ENCODE results near the gene GLI1. TPM values are rescaled to one million over a fixed set of nuclear protein-coding genes. Genes with fewer than 3 reads are reported as not detected.
"Not testable (repeated sequence)": the region's sequence is repeated elsewhere in the genome, so short reads cannot be mapped to it uniquely, and the experiment has no call there.

The GLI1 gene
- total RNA-seq, 1 experiment from 2014 or later = 25.8 TPM

DNA sequence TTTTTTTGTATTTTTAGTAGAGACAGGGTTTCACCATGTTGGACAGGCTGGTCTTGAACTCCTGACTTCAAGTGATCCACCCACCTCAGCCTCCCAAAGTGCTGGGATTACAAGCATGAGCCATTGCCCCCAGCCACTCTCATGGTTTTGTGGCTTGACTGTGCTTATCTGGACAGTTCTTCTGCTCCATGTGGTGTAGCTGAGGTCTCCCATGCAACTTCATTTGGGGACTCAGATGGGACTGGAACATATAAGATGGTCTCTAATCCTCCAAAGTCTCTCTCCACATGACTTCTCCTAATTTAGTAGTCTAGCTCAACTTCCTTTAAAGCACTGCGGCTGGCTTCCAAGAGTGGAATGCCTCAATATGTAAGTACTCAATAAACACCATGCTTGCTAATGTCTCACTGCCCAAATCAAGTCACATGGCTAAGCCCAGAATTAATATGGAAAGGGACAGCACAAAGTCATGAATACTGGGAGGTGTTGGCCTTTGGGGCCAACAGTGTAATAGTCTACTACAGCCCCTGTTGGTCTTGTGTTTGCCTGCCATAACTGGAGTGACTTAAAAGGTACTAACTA lies 17.6 kb upstream of the GLI1 start:
- peaks cover 2 to 8% (median 4%) of the 10 kb centered on the region in 3 experiments; a peak in 4 of 7 replicates for H3K36me3 Mint-ChIP-seq (ENCODE audit: insufficient read depth in 1 of 3, low read depth in 3 of 3)
- no peak overlapping the region for H3K4me3 Mint-ChIP-seq
- Histone ChIP-seq H4K20me1 (ENCODE audit: control insufficient read depth, insufficient read depth, insufficient read length) (no peaks in the 10 kb centered on the region), H3K23me2 (ENCODE audit: insufficient read length, low read depth, low read length, poor library complexity, severe bottlenecking) (no peaks in the 10 kb centered on the region), H3K4me1 (ENCODE audit: insufficient read depth, low read length) (no peaks in the 10 kb centered on the region), H3K23ac (ENCODE audit: insufficient read length, low read depth, low read length) (no peak overlapping the region), H3K9ac (ENCODE audit: extremely low read depth, insufficient read length, low read length) (no peak overlapping the region), H2BK120ac (ENCODE audit: low read depth, low read length, poor library complexity, severe bottlenecking) (no peak overlapping the region), H3K18ac (ENCODE audit: insufficient read length, low read depth, low read length) (no peak overlapping the region), H2BK5ac (ENCODE audit: insufficient read length, low read length) (no peak overlapping the region), H4K91ac (ENCODE audit: insufficient read length, low read depth, low read length) (no peak overlapping the region), H2BK15ac (ENCODE audit: low read depth, low read length) (no peak overlapping the region), H4K8ac (replicated peaks; ENCODE audit: insufficient read length, low read depth, low read length) (no peak overlapping the region), H2AK5ac (ENCODE audit: insufficient read length, low read length) (no peak overlapping the region), H3K9me3 (ENCODE audit: control insufficient read depth, low read depth, low read length) (no peaks in the 10 kb centered on the region), H3K79me1 (ENCODE audit: insufficient read depth, low read depth, low read length, poor library complexity, severe bottlenecking) (no peaks in the 10 kb centered on the region), H3K14ac (ENCODE audit: insufficient read depth, low read length) (no peak overlapping the region), H3K56ac (ENCODE audit: insufficient read length, low read depth, low read length) (no peak overlapping the region), H3K27ac (ENCODE audit: insufficient read length, low read depth, low read length) (no peak overlapping the region), H3T11ph (ENCODE audit: low read length) (no peak overlapping the region), H4K5ac (ENCODE audit: insufficient read length, low read depth, low read length) (no peak overlapping the region), H2BK20ac (ENCODE audit: low read depth, low read length, poor library complexity, severe bottlenecking) (no peak overlapping the region), H3K27me3 (ENCODE audit: insufficient read depth, low read length) (no peaks in the 10 kb centered on the region), H2BK12ac (ENCODE audit: insufficient read length, low read depth, low read length) (no peak overlapping the region), H3K79me2 (ENCODE audit: insufficient read depth, low read length) (no peaks in the 10 kb centered on the region), H3K4me2 (ENCODE audit: insufficient read depth, insufficient read length, low read length) (no peak overlapping the region), H2AFZ (ENCODE audit: low read length) (no peak overlapping the region), H3K4ac (ENCODE audit: low read depth, low read length) (no peak overlapping the region)
- WGBS (ENCODE audit: extremely low coverage, insufficient read length, low lambda C conversion rate) = no CpG with 5 or more reads among the region's 1 CpG
- H3K9me3 Mint-ChIP-seq = peaks cover 9 to 13% of the 10 kb centered on the region in 2 experiments
- DNase-seq = no peak
- no peak overlapping the region for H3K27ac Mint-ChIP-seq
- no peaks in the 10 kb centered on the region for H3K4me1 Mint-ChIP-seq
- no peak for TF ChIP-seq CTCF (conservative IDR thresholded peaks at IDR 0.05)
- peaks cover 4% of the 10 kb centered on the region; the same call in 1 of the 2 replicates for H3K27me3 Mint-ChIP-seq (ENCODE audit: low read depth)

DNA sequence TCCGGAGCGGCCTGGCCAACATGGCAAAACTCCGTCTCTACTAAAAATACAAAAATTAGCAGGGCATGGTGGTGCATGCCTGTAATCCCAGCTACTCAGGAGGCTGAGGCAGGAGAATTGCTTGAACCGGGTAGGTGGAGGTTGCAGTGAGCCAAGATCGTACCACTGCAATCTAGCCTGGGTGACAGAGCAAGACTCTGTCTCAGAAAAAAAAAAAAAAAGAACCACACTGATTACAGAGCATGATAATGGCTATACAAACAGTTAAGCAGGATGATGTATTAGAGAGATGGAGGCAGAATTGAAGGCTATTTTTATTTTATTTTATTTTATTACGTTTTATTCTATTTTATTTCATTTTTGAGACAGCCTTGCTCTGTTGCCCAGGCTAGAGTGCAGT lies 15.2 kb upstream of the GLI1 start:
- H3K9ac ChIP-seq (ENCODE audit: extremely low read depth, insufficient read length, low read length); H3K79me2 ChIP-seq (ENCODE audit: insufficient read depth, low read length); H3K18ac ChIP-seq (ENCODE audit: insufficient read length, low read depth, low read length); H2AK5ac ChIP-seq (ENCODE audit: insufficient read length, low read length); H3K4me1 ChIP-seq (ENCODE audit: insufficient read depth, low read length); H3K27ac Mint-ChIP-seq; H3T11ph ChIP-seq (ENCODE audit: low read length); H4K20me1 ChIP-seq (ENCODE audit: control insufficient read depth, insufficient read depth, insufficient read length); H2BK15ac ChIP-seq (ENCODE audit: low read depth, low read length); H3K56ac ChIP-seq (ENCODE audit: insufficient read length, low read depth, low read length); H4K8ac ChIP-seq (replicated peaks; ENCODE audit: insufficient read length, low read depth, low read length); H3K4ac ChIP-seq (ENCODE audit: low read depth, low read length); H3K79me1 ChIP-seq (ENCODE audit: insufficient read depth, low read depth, low read length, poor library complexity, severe bottlenecking); H4K91ac ChIP-seq (ENCODE audit: insufficient read length, low read depth, low read length); H3K27me3 Mint-ChIP-seq (ENCODE audit: low read depth); H2BK120ac ChIP-seq (ENCODE audit: low read depth, low read length, poor library complexity, severe bottlenecking); H3K23ac ChIP-seq (ENCODE audit: insufficient read length, low read depth, low read length); DNase-seq; H2BK20ac ChIP-seq (ENCODE audit: low read depth, low read length, poor library complexity, severe bottlenecking); H3K4me2 ChIP-seq (ENCODE audit: insufficient read depth, insufficient read length, low read length); H3K27me3 ChIP-seq (ENCODE audit: insufficient read depth, low read length); H4K5ac ChIP-seq (ENCODE audit: insufficient read length, low read depth, low read length); H3K36me3 Mint-ChIP-seq (ENCODE audit: insufficient read depth in 1 of 3, low read depth in 3 of 3); H3K4me1 Mint-ChIP-seq; H2AFZ ChIP-seq (ENCODE audit: low read length); H3K14ac ChIP-seq (ENCODE audit: insufficient read depth, low read length); H2BK12ac ChIP-seq (ENCODE audit: insufficient read length, low read depth, low read length); H3K9me3 ChIP-seq (ENCODE audit: control insufficient read depth, low read depth, low read length); H3K23me2 ChIP-seq (ENCODE audit: insufficient read length, low read depth, low read length, poor library complexity, severe bottlenecking); H3K4me3 Mint-ChIP-seq; H3K27ac ChIP-seq (ENCODE audit: insufficient read length, low read depth, low read length); H2BK5ac ChIP-seq (ENCODE audit: insufficient read length, low read length): not testable (repeated sequence)
- peaks cover 9 to 13% of the 10 kb centered on the region in 2 experiments for H3K9me3 Mint-ChIP-seq
- WGBS (ENCODE audit: extremely low coverage, insufficient read length, low lambda C conversion rate) = no CpG with 5 or more reads among the region's 6 CpGs

Data from H9 (cell line).